K562 (cell line): ENCODE data around the gene GPR39.

Experiments used
- ASH1L ChIP-seq: fragments of 450-650 bp; IDR thresholded peaks from 2 replicates; pipeline ENCODE4 v1.6.1; 2018; ENCODE audit warnings: borderline replicate concordance, mild to moderate bottlenecking, low read depth; ENCODE audit not compliant: partially characterized antibody
- BRD4 ChIP-seq: fragments of 200-600 bp; sonication (generic); IDR thresholded peaks from 2 replicates; pipeline ENCODE4 v1.6.1; 2017; ENCODE audit warnings: inconsistent platforms
- MAFK ChIP-seq: IDR thresholded peaks from 2 replicates; pipeline ENCODE4 v1.6.1; 2011; ENCODE audit warnings: low read length, improper control_type of control experiment
- POLR2B ChIP-seq: fragments of 450-650 bp; IDR thresholded peaks from 2 replicates; pipeline ENCODE4 v1.6.1; 2018; ENCODE audit warnings: low read depth; ENCODE audit not compliant: partially characterized antibody
- SREBF2 ChIP-seq: sonication (generic); formaldehyde crosslinking; IDR thresholded peaks from 2 replicates; pipeline ENCODE4 v1.4.0; 2020; ENCODE audit warnings: mild to moderate bottlenecking, missing genetic modification reagents
- THRA ChIP-seq: fragments of 450-650 bp; IDR thresholded peaks from 2 replicates; pipeline ENCODE4 v1.6.1; 2017; ENCODE audit warnings: mild to moderate bottlenecking, moderate library complexity
- ZNF24 ChIP-seq: fragments of 450-650 bp; IDR thresholded peaks from 2 replicates; pipeline ENCODE4 v1.6.1; 2016

GRCh38 chr2:132391378-132391777, 25.2 kb upstream of the GPR39 start:
- no peak for TF ChIP-seq THRA
- TF ChIP-seq SREBF2 (CRISPR knock-in tag) = no peak
- TF ChIP-seq MAFK = peak; percentile 91
- no peak for TF ChIP-seq ASH1L
- no peak for TF ChIP-seq BRD4
- no peak for TF ChIP-seq POLR2B
- TF ChIP-seq ZNF24 = no peak
